GM21360 (cell line): ENCODE results near the gene THSD4.
"Not testable (repeated sequence)": the region's sequence is repeated elsewhere in the genome, so short reads cannot be mapped to it uniquely, and the experiment has no call there.

Experiments
- ATAC-seq: cut with Tn5 transposase; IDR thresholded peaks from one replicate; pipeline ENCODE4 v1.9.1; 2021; ENCODE audit warnings: mild to moderate bottlenecking, moderate library complexity; ENCODE audit not compliant: unreplicated experiment

THSD4 gene

DNA sequence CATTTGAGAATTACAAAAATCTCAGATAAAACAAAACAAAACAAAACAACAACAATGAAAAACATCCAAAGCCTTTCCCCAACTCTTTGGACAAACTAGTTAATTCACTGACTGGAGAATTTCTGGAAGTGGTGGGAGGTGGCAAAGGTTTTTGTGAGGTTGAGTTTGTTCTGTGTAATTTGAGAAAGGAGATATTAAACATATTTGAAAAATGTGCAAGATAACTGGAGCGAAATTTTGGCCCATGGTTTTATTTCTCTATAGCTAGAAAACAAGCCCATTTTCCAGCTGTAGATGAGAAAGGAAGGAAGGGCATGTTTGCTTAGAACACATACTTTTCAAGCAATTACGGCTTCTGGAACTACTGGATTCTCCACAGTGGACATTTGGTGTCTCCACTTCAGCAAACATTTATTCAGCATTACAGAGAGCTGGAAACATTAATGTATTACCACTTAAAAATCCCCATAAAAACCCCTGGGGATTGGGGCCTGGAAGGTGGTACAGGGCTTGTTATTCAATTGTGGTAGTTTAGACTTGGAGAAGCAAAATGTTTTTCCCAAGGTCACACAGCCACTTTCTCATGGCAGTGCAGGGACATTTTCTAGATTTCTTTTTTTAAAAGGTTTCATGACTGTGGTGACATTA is 135.8 kb downstream of the THSD4 start:
- no peak for ATAC-seq

DNA sequence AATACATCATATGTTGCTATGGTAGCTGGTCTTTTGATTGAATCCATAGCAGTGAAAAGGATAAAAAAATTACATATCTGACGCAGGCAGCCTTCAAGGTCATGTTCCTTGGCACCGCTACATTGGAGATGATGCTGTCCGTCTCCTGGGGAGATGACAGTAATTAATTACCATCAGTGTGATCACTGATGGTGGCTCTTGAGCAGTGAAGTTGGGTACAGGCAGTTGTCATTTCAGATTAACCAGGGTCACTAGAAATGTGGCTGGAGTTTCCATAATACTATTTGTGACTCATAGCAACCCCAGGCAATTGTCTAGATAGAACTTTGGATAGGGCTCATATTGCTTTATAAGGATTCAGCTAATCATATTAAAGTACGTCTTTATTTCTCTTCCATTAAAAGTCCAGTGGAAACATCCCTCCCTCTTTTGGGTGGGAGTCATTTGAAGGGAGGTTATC is 136.3 kb downstream of the THSD4 start:
- ATAC-seq: no peak

DNA sequence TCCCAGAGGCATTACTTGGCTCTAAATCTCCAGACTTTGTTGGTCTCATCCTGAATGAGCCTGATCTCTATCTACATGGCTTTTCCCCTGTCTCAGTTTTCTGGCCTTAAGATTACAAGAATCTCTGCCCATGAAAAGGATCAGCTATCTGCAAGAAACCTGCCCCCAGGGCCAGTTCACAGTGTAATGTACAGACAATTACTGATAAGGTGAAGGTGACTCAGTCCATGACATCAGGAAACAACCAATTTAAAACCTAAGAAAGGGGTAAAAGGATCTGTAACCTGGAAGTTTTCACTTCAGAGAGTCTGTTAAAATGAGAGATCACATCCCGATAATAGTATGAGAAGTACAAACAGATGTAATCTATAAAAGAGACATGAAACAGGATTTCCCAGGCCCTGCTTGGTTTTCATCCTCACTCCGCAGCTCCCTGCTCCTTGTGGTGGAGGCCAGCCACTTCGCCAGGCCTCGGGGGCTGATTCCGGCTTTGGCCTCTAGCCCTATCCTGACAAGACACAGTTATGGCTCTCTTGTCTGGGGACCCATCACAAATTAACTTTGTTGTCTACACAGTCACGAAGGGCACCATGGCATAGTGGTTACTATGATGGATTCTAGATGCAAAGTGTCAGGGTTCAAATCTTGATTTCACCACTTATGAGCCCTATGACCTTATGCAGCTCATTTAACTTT is 136.9 kb downstream of the THSD4 start:
- ATAC-seq: no peak

DNA sequence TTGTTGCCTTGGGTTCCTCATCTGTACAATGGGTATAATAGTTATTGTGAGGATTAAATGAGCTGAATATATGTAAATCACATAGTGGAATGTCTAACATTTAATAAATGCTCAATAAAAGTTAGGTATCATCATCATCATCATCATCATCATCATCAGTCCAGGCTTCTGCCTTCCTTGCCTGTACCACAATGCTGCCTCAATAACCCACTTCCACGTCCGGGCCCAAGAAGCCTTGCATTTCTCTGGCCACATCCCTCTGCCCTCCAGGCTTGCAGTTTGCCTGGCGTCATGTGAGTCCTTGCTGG is 137.4 kb downstream of the THSD4 start:
- no peak for ATAC-seq

DNA sequence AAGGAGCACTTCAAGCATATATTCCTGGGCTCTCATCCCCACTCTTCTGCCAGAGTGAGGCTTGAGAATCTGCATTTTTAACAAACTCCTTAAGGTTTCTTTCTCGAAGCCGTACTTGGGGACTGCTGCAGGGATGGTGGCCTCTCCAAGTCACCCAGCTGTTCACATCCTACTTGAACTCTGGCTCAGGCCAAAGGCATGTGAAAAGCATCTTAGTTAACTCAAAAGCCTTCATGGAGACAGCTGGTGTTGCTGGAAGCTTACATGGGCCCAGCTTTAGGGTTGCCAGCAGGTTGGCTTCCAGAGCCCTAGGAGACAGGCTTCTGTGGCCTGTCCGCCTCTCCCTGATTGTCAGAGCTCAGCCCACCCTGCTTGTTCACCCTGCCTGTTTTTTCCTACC is 139.2 kb downstream of the THSD4 start:
- no peak for ATAC-seq

DNA sequence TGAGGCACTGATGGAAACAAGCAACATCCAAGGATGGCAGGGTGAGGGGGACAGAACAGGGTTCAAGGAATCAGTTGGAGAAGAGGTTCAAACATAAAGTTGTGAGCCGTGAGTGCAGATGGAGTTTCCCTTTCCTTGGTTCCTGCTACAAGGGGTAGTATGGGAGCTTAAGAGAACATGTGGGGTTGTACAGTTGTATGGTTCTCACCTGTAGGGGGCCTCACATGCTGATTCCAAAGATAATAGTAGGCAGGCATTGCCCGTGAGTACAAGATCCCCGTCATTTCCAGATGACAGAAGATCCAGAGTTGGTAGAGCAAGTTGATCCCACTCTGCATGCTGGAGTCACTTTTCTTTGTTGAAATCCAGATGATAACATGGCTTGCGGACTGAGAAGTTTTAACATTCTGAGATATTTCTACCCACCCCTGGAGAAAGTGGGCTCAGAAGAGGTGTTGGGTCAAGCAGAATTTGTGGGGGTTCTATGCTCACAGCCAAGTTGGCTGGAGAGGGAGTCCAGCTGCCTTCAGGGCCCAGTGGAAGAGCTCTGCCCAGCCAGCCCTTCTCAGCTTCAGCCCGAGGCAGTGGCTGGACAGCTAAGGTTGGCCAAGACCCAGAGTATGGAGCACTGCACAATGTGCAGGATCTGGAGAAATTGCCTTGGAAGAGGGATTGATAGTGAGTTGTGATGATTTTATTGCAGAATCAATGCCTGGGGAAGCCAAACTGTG is 141.8 kb downstream of the THSD4 start:
- ATAC-seq: no peak

DNA sequence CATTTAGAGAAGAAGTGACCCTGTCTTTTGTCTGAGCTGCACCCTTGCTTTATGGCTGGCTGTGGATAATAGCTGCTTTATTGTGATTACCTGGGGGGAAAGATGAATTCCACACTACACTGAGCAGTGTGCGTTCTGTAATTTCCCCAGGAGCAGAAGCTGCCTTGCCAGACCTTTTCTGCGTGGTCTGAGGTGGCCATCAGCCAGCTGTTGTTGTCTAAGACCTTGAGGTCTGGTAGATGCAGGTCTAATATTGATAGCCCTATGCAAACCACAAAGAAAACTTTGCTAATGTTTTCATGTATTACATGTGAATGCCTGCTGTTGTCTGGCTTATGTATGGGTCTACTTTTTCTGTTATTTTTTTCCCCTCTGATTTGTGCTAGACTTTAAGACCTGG is 144.6 kb downstream of the THSD4 start:
- no peak for ATAC-seq

DNA sequence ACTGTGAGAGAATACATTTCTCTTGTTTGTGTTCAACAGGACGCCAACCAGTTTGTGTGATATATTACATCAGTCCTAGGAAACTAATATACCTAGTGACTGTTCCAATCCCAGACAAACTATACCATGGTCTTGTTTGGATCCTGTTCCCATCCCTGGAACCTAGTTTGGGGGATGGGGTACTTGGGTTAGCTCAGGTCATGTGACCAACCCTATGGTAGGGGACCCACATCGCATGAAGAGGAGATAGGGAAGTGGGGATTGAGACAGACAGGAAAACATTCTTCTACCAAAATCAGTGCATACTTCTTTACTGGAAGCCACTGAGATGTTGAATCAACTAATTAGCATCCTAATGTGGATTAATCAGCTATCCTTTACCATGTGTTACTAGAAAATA is 146.1 kb downstream of the THSD4 start:
- ATAC-seq: no peak

DNA sequence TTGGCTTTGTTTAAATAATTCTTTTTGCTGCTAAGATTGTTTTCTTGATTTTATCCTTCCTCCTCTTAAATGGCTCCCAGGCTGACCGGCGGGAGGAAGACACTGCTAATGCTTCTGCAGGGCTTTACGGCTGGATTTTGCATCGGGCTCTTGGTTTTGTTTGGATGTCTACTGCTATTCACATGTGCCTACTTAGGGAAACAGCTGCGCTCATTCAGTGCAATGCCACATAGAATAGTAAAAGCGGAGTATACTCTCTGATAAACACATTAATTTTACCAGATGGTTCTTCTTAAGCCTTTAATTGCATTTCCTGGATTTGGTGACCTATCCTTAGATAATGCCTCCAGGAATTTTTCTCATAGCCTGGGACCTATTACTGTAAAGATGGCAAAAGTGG is 146.6 kb downstream of the THSD4 start:
- no peak for ATAC-seq

DNA sequence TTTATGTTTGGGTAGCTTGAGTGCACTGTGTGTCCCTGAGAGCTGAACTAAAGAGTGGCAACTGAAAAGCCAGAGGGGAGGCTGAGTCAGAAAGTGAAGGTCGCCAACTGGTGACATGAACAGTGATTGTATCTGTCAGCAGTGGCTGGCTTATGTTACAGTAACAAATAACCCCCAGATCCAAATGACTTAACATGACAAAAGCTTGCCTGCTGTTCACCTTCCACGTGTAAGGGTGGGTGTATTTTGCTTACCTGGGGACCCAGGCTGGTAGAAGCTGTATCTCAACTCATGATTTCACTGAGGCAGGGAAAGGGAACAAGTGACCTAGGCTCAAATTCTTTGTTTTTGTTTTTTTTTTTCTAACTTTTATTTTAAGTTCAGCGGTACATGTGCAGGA is 147.3 kb downstream of the THSD4 start:
- no peak for ATAC-seq

DNA sequence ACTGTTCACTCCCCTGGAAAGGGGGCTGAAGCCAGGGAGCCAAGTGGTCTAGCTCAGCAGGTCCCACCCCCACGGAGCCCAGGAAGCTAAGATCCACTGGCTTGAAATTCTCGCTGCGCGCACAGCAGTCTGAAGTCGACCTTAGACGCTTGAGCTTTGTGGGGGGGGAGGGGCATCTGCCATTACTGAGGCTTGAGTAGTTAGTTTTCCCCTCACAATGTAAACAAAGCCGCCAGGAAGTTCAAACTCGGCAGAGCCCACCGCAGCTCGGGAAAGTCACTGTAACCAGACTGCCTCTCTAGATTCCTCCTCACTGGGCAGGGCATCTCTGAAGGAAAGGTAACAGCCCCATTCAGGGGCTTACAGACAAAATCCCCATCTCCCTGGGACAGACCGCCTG is 150.3 kb downstream of the THSD4 start:
- ATAC-seq: not testable (repeated sequence)

DNA sequence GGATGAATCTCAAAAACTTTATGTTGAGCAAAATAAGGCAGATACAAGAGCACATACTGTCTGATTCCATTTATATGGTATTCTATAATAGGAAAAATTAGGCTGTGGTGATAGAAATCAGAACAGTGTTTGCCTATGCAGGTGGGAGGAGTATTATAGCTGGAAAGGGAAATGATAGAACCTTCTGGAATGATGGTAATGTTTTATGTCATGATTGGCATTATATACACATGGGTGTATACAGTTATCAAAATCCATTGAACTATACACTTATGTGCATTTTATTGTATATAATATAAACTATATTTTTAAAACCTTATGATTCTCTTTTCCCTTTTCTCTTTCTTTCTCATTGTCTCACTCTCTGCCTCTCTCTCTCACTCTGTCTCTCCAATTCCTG is 156.1 kb downstream of the THSD4 start:
- no peak for ATAC-seq

DNA sequence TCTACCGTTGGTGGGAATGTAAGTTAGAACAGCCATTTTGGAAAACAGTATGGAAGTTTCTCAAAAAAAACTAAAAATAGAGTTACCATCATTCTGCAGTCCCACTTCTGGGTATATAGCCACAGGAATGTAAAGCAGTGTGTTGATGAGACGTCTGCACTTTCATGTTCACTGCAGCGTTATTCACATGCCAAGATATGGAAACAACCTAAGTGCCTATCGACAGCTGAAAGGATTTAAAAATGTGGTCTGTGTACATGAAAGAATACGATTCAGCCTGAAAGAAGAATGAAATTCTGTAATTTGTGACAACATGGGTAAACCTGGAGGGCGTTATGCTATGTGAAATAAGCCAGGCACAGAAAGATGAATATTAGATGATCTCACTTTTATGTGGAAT is 157.7 kb downstream of the THSD4 start:
- ATAC-seq: no peak

DNA sequence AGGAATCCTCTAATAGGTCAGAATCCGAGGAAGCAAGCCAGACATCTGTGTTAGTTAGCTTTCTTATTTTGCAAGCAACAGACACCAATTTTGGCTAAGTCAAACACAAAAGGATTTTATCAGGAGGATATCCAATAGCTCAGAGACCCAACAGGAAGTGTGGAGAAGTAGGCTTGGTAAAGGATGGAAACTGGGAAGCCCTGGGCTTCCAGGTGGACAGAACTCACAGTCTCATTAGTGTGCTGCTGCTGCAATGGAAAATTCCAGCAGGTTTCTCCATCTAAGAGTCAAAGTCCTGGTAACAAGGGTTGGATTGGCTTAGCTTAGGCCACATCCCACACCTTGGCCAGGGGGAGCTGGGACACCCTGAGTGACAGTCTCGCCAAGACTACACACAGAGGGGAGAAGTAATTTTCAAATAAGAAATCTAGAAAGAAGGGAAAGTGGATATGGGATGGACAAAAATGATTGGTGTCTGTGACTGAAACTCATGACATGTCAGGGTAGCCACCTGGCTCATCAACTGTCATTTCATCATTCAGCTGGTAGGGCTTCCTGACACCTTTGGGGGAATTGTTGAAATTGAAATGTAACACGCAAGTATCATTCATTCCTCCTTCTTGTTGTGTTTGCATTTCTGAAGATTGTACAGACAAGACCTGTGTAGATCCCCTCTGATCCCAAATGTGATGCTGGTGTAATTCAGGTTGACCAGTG is 158.6 kb downstream of the THSD4 start:
- no peak for ATAC-seq

DNA sequence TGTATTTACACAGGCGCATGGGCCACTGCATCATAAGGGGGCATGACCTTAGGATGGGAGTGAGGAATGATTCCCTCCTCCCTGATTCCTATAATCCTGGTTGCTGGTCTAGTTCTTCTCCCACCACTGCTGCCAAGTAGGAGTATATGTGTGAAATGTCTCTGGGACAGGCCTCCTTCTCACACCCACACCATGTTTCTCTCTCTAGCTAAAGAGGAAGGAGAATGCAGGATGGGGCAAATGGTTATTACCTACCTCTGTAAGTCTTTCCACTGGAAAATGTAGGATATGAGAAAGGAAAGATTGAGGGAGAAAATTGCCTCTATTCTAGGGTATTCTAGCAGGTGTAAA is 159.2 kb downstream of the THSD4 start:
- no peak for ATAC-seq

DNA sequence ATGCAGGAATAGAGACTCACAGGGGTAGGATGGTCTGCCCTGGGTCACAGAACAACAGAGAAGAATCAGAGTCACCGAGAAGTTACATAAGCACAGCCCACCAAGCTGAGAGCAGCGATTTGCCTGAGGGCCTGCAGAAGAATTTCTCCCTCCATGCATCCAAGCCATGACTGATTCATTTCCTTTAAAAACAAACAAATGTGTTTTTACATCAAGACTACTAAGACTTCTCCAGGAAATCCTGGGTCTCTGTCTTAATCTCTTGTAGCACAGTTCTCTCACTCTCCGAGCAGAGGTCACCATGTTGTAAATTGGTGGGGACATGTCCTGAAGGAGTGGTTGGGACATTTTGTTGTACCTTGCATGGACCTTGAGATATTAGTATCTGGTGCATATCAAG is 159.8 kb downstream of the THSD4 start:
- ATAC-seq: no peak

DNA sequence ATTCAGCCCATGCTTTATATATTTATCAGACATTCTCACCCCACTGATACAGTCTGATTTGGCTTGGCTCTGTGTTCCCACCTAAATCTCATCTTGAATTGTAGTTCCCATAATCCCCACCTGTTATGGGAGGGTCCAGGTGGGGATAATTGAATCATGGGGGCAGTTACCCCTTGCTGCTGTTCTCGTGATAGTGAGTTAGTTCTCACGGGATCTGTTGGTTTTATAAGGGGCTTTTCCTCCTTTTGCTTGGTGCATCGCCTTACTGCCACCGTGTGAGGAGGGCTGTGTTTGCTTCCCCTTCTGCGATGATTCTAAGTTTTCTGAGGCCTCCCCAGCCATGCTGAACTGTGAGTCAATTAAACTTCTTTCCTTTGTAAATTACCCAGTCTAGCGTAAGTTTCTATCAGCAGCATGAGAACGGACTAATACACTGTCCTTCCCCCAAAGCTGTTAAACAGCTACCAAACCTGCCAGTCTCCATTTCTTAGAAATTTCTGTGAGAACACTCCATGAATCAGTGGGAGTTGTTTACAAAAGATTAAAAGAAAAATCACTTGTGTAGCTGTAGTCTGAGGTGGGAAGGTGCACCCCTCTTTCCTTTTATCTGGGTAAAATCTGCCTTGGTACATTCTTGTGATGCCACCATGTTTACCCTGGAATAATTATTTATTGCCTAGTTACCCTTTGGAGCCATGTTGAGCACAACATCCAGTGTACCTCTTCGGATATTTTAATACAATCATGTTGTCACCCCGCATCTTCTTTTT is 160.5 kb downstream of the THSD4 start:
- ATAC-seq: no peak

DNA sequence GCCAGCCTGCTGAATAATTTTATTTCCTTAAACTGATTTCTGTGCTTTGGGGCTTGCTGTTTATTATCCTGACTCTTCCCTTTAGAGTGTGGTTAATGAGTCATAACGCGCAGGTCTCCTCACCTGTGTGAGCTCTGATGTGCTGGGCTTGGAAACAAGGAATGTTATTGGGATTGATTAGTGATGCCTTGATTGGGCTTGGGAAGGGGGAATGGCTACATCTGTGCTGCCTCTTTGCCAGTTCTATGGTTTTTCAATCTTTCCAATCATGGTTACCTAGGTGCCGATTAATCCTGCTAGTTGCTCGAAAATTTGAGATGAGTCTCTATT is 161.0 kb downstream of the THSD4 start:
- ATAC-seq: no peak

DNA sequence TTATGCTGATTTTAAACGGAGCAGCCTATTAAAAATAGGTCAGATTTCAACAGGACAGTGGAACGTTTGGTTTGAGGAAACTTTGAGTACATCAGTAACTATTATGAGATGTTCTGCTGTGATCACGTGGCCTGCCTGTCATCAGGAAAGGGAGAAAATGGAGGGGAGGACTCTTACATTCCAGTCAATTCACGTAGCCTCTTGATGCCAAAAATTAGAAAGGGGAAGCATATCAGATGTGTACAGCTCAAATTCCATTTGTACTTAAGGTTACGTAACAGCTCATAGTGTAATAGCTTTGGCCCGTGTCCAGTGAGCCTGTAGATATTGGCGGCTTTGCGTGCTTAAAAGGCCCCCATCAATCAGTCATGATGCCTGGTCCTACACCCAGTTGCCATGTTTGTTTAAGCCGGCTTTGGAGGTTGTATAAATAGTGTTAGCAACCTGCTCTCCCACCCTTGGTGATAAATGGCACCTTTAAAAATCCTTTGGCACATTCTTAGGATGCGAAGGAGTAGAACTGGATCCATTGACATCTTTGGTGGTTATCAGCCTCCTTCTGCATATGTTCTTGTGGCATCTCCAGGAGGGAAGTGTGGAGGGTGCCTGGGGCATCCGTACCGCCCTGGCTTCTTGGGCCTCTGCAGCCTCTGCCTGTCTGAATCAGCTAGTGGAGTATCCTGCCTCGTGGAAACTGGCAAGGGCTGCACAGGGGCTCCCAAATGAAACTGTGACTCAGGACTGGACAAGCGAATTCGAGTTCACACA is 163.9 kb downstream of the THSD4 start:
- no peak for ATAC-seq

DNA sequence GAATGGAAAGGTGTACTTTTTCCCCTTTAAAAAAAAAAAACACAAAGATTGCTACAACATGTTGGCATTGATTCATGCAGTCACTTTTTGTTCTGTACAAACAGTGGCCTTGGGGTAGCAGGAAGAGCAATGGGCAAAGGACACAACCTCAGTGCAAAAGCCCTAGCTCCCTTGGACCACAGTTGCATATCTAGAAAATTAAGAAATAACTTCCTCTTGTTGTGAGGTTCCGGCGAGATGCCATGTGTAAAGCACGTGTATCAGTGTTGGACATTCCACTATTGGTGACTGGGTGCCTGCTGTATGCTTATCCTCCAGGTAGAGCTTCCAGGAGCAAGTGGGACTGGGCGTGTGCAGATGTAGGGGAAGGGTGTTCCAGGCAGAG is 164.5 kb downstream of the THSD4 start:
- ATAC-seq: no peak

DNA sequence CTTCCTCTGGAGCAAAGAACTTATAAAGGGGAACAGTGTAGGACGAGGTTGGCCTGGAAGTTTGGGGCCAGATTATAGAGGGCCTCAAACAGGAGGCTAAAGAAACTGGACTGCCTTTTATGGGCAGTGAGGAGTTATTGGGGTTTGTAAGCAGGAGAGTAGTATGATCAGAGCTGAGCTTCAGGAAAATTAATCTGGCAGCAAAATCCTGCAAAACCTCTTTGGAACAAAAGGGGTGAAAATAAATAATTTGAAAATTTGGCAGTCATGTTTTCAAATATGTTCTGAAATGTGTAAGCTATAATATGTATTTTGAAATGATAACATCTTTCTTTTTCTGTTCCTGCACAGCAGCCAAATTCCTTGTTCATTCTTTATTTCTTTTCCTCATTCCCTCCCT is 164.9 kb downstream of the THSD4 start:
- no peak for ATAC-seq
